ENCODE measurements around the gene U2AF1L4. TPM values are rescaled to one million over a fixed set of nuclear protein-coding genes. Genes with fewer than 3 reads are reported as not detected.
"Not testable (repeated sequence)": the region's sequence is repeated elsewhere in the genome, so short reads cannot be mapped to it uniquely, and the experiment has no call there.

U2AF1L4 gene
- total RNA-seq, 1 experiment from 2014 or later, result 17.6 TPM

DNA sequence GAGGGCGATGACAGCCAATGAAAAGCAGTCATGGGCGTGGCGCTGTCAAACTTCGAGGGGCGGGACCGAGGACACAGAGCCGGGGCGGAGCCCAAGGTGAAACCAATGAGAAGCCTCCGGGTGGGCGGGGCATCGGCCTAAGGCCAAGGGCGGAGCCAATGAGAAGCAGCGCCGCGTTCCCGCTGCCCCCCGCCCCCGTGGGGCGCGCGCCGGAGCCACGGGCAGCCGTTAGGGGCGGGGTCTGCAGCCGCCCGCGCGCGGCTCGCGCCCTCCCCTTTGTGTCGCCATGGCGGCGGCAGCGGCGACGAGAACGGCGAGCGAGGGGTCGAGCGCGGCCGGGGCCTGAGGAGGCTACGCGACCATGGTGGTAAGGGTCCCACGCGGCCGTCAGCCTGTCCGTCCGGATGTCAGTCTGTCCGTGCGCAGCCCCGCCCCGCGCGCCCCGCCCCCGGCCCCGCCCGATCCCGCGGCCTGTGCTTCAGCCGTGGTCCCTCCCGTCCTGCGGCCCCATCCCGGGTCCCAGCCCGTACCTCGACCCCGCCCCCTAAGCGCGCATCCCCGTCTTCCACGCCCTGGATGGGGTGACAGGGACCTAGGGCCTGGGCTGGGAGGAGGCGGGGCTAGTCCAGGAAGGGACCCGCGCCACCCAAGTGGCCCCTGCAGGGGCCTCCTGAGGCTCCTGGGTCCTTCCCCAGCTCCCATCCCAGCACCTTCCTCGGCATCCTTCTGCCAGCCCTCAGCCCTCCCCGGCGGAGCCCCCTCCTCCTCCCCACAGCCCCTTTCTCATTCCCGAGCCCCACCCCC lies 30.3 kb upstream of the U2AF1L4 start, which contains the start of gene ARHGAP33:
Gene ARHGAP33, plus strand, starts transcription at position 267 of the 804 bp plus-strand sequence. Its CDS starts 95 bp downstream, at position 362.
- peak within 1 kb of the TSS; percentile 70 for H3K27ac ChIP-seq
- H3K36me3 ChIP-seq, result peaks cover 36% of the 10 kb centered on the region
- H3K9me3 ChIP-seq (replicated peaks), result no peaks in the 10 kb centered on the region
- no peaks in the 10 kb centered on the region for H3K27me3 ChIP-seq (replicated peaks)
- H3K4me1 ChIP-seq (replicated peaks), result peaks cover 13% of the 10 kb centered on the region
- DNase-seq (ENCODE audit: low read depth in 1 of 2, low spot score in 2 of 2), result peak; percentile 95 to 99
- H3K4me3 ChIP-seq, result peak within 1 kb of the TSS; percentile 65

DNA sequence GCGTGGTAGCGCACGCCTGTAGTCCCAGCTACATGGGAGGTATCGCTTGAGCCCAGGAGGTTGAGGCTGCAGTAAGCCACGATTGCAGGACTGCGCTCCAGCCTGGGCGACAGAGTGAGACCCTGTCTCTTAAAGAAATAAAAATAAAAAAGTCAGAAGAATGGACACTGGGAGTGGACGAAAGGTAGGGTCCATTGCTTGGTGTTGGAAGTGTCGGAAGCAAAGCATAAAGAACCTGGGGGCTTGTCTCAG lies 29.8 kb upstream of the U2AF1L4 start:
- no peak for DNase-seq (ENCODE audit: low read depth in 1 of 2, low spot score in 2 of 2)
- Histone ChIP-seq H3K4me3 (peak overlapping the region; percentile 65), H3K27me3 (replicated peaks) (no peaks in the 10 kb centered on the region), H3K9me3 (replicated peaks) (no peaks in the 10 kb centered on the region), H3K36me3 (peaks cover 32% of the 10 kb centered on the region), H3K4me1 (replicated peaks) (peaks cover 13% of the 10 kb centered on the region), H3K27ac (no peak overlapping the region)

- Histone ChIP-seq H3K9me3 (replicated peaks) (no peaks in the 10 kb centered on the region), H3K36me3 (peaks cover 28% of the 10 kb centered on the region), H3K27me3 (replicated peaks) (no peaks in the 10 kb centered on the region), H3K4me1 (replicated peaks) (peaks cover 13% of the 10 kb centered on the region), H3K27ac (no peak overlapping the region), H3K4me3 (no peak overlapping the region; the same call in 1 of the 2 replicates)
- no peak for DNase-seq (ENCODE audit: low read depth in 1 of 2, low spot score in 2 of 2)
Observed at GRCh38 chr19:35774274-35775045, 29.2 kb upstream of the U2AF1L4 start.

DNA sequence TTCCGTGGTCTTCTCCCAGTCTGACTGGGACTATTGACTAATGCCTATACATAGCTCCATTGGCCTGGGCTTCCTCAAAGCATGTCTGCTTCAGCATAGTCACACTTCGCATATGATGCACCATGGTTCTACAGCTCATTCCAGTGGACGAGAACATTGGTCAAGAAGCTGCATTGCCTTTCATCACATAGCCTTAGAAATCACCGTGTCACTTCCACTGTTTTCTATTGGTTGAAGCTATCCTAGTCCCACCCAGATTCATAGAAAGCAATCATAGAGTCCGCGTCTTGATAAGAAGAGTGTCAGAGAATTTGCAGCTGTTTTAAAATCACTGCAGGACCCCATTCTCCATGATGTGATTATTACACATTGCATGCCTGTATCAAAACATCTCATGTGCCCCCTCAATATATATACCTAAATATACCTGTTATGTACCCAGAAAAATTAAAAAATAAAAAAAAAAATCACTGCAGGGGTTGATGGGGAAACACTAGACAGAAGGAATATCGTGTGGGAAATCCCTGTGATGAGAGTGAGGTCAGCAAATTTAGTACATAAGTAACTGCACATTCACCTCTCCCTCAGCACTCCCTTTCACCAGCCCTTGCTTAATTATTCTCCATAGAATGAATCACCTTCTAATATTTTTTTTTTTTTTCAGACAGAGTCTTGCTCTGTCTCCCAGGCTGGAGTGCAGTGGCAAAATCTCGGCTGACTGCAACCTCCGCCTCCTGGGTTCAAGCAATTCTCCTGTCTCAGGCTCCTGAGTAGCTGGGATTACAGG lies 28.0 kb upstream of the U2AF1L4 start:
- H3K27ac ChIP-seq, result no peak overlapping the region

GRCh38 chr19:35772362-35772761 lies 27.1 kb upstream of the U2AF1L4 start:
- not testable (repeated sequence) for DNase-seq (ENCODE audit: low read depth in 1 of 2, low spot score in 2 of 2); H3K27ac ChIP-seq; H3K9me3 ChIP-seq (replicated peaks); H3K27me3 ChIP-seq (replicated peaks); H3K4me3 ChIP-seq
- peaks cover 14% of the 10 kb centered on the region for H3K36me3 ChIP-seq
- peaks cover 13% of the 10 kb centered on the region for H3K4me1 ChIP-seq (replicated peaks)

More for the DNA sequence above, 28.0 kb upstream of the U2AF1L4 start:
- peaks cover 16% of the 10 kb centered on the region for H3K36me3 ChIP-seq
- no peaks in the 10 kb centered on the region for H3K27me3 ChIP-seq (replicated peaks)
- peaks cover 13% of the 10 kb centered on the region for H3K4me1 ChIP-seq (replicated peaks)
- H3K4me3 ChIP-seq, result no peak overlapping the region
- DNase-seq (ENCODE audit: low read depth in 1 of 2, low spot score in 2 of 2), result no peak
- no peaks in the 10 kb centered on the region for H3K9me3 ChIP-seq (replicated peaks)

DNA sequence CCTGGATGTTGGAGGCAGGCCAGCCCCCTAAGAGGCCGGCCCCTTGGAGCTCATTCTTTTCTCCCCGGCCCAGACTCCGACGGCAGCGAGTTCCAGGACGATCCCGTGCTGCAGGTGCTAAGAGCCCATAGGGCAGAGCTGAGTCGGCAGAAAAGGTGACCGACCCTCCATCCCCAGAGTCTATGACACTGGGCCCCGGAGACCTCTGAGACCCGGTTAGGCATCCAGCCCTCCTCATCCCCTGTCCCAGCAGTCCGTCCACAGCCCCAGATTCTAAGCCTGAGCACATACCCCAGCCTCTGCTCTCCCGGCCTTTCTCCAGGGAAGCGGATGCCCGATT lies 22.8 kb upstream of the U2AF1L4 start:
- no peaks in the 10 kb centered on the region for H3K4me1 ChIP-seq (replicated peaks)
- H3K36me3 ChIP-seq, result peaks cover 36% of the 10 kb centered on the region
- no peaks in the 10 kb centered on the region for H3K9me3 ChIP-seq (replicated peaks)
- no peak for DNase-seq (ENCODE audit: low read depth in 1 of 2, low spot score in 2 of 2)
- H3K27ac ChIP-seq, result no peak overlapping the region
- no peak overlapping the region for H3K4me3 ChIP-seq
- no peaks in the 10 kb centered on the region for H3K27me3 ChIP-seq (replicated peaks)

GRCh38 chr19:35767288-35768081 lies 22.3 kb upstream of the U2AF1L4 start:
- no peak for DNase-seq (ENCODE audit: low read depth in 1 of 2, low spot score in 2 of 2)
- H3K4me1 ChIP-seq (replicated peaks), result no peaks in the 10 kb centered on the region
- H3K4me3 ChIP-seq, result no peak overlapping the region
- H3K36me3 ChIP-seq, result peaks cover 36% of the 10 kb centered on the region
- H3K27ac ChIP-seq, result no peak overlapping the region
- no peaks in the 10 kb centered on the region for H3K27me3 ChIP-seq (replicated peaks)
- no peaks in the 10 kb centered on the region for H3K9me3 ChIP-seq (replicated peaks)

DNA sequence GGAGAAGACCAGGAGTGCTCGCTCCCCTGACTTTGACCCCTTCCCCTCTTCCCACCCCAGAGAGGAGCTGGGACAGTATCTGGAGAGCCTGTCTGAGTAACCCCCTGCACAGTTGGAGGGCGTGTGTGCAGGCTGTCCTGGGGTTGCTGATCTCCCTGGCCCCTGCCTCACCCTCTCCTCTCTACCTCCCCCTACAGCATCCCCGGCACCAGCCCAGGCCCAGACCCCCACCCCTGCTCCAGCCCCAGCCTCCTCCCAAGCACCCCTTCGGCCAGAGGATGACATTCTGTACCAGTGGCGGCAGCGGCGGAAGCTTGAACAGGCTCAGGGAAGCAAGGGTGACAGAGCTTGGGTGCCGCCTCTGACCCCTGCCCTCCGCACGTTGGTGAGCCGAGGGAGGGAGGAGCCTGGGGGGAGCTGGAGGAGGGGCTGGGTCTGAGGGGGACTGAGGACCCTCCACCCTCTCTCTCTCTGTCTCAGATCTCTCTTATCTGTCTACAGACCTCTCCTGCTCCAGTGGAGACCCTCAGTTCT lies 21.4 kb upstream of the U2AF1L4 start:
- DNase-seq (ENCODE audit: low read depth in 1 of 2, low spot score in 2 of 2), result no peak
- Histone ChIP-seq H3K27ac (no peak overlapping the region), H3K4me3 (no peak overlapping the region), H3K4me1 (replicated peaks) (no peaks in the 10 kb centered on the region), H3K9me3 (replicated peaks) (no peaks in the 10 kb centered on the region), H3K36me3 (peaks cover 41% of the 10 kb centered on the region), H3K27me3 (replicated peaks) (no peaks in the 10 kb centered on the region)

DNA sequence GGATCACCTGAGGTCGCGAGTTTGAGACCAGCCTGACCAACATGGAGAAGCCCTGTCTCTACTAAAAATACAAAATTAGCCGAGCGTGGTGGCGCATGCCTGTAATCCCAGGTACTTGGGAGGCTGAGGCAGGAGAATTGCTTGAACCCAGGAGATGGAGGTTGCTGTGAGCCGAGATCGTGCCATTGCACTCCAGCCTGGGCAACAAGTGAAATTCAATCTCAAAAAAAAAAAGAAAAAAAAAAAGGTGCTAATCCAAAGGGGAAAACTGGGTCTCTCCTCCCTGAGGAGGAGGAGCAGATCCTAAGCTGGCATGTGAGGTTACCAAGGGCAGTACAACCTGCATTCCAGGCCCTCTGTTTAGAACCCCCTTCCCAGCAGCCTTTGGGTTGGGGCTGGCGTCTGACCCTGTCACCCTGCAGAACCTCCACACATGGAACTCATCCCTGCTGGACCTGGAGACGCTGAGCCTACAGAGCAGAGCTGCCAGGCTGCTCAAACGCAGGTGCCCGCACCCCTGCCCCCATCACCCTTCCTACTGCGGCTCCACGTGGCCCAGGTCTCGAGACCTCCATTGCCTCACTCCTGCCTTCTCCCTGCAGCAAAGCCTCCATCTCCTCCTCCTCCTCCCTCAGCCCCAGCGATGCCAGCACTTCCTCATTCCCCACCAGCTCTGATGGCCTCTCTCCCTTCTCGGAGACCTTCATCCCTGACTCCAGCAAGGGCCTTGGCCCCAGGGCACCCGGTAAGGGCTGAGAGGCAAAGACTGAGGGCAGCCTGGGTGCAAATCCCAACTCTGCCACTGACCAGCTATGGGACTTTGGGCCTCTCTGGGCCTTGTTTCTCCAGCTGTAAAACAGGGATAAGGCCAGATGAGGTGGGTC lies 19.5 kb upstream of the U2AF1L4 start:
- peaks cover 57% of the 10 kb centered on the region for H3K36me3 ChIP-seq
- no peaks in the 10 kb centered on the region for H3K27me3 ChIP-seq (replicated peaks)
- no peak overlapping the region for H3K4me3 ChIP-seq
- H3K27ac ChIP-seq, result no peak overlapping the region
- no peaks in the 10 kb centered on the region for H3K9me3 ChIP-seq (replicated peaks)
- DNase-seq (ENCODE audit: low read depth in 1 of 2, low spot score in 2 of 2), result no peak
- no peaks in the 10 kb centered on the region for H3K4me1 ChIP-seq (replicated peaks)

GRCh38 chr19:35760711-35761349 lies 15.6 kb upstream of the U2AF1L4 start:
- peaks cover 42% of the 10 kb centered on the region for H3K36me3 ChIP-seq
- H3K4me1 ChIP-seq (replicated peaks), result peaks cover 16% of the 10 kb centered on the region
- no peaks in the 10 kb centered on the region for H3K9me3 ChIP-seq (replicated peaks)
- DNase-seq (ENCODE audit: low read depth in 1 of 2, low spot score in 2 of 2), result no peak
- H3K27ac ChIP-seq, result no peak overlapping the region
- no peak overlapping the region for H3K4me3 ChIP-seq
- H3K27me3 ChIP-seq (replicated peaks), result no peaks in the 10 kb centered on the region

DNA sequence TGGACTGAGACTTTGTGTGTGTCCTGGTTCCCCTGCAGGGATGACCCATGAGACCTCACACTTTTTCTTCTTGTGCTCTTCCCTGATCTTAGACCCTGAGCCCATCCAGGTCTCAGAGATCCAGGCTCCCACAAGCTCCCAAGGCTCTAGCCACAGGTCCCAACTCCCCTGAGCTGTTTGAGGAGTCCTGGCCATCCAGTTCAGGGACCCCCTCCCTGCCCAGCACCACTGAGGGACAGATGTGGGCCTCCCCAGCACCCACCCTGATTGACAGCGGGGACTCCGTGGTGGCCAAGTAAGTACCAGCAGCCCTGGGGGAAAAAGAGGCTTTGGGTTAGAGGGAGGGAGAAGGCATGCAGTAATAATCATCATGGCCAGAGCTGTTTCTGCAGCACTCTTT lies 14.5 kb upstream of the U2AF1L4 start:
- H3K27me3 ChIP-seq (replicated peaks), result no peaks in the 10 kb centered on the region
- H3K27ac ChIP-seq, result no peak overlapping the region
- no peak overlapping the region for H3K4me3 ChIP-seq
- DNase-seq (ENCODE audit: low read depth in 1 of 2, low spot score in 2 of 2), result no peak
- H3K4me1 ChIP-seq (replicated peaks), result peaks cover 16% of the 10 kb centered on the region
- H3K9me3 ChIP-seq (replicated peaks), result no peaks in the 10 kb centered on the region
- H3K36me3 ChIP-seq, result peaks cover 31% of the 10 kb centered on the region
